ENCODE data around the gene RAPGEF5.

GRCh38 chr7:22200777-22201176 lies 156.2 kb downstream of the RAPGEF5 start:
- TF ChIP-seq EZH2 (IDR thresholded peaks at IDR 0.05) (no peak), POLR2AphosphoS5 (IDR thresholded peaks at IDR 0.05; ENCODE audit: borderline replicate concordance, low read depth, low read length) (no peak)
